ENCODE results near the gene PGC. TPM values are rescaled to one million over a fixed set of nuclear protein-coding genes. Genes with fewer than 3 reads are reported as not detected.

PGC gene
- polyA plus RNA-seq, 4 donors = 0.03 to 51.3 (median 13.0) TPM

DNA sequence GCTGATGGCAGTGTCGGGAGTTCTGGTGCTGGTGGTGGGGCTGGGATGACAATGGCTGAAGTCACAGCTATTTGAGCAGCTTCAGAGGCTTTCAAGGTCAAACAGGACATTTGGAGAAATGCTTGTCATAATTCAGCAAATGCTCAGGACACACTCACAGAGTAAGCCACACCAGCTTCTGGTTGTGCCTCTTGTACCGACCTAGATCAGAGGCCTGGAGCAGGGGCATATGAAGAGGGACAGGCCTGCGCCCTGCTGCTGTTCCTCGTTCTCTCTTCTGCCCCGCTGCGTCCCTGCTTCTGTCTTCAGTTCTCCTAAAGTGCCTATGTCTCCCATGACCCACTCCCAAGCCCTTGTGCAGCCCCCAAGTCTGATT, 893 bp upstream of the PGC start:
- Histone ChIP-seq H3K9me3 (ENCODE audit: control insufficient read depth in 2 of 2, insufficient read depth in 1 of 2, low read depth in 1 of 2, low read length in 1 of 2) (no peaks in the 10 kb centered on the region), H3K4me1 (ENCODE audit: control insufficient read depth in 3 of 3, insufficient read depth in 2 of 3, low read depth in 1 of 3, low read length in 2 of 3) (no peaks in the 10 kb centered on the region), H3K4me3 (ENCODE audit: low read depth in 1 of 3, low read length in 3 of 3) (no peak overlapping the region), H3K36me3 (ENCODE audit: control insufficient read depth in 3 of 3, insufficient read depth in 2 of 3, low read depth in 1 of 3, low read length in 3 of 3) (no peaks in the 10 kb centered on the region), H3K27me3 (ENCODE audit: control insufficient read depth in 3 of 3, insufficient read depth in 3 of 3, low read length in 3 of 3) (no peaks in the 10 kb centered on the region), H3K27ac (ENCODE audit: low read depth in 1 of 3, low read length in 2 of 3) (no peak overlapping the region)
- no peak for DNase-seq
- no peak for FAIRE-seq
- WGBS, 3 donors = 88 to 98% (median 94%) methylated on average over 6 of the region's 6 CpGs

- H3K9me3 ChIP-seq (ENCODE audit: control insufficient read depth in 2 of 2, insufficient read depth in 1 of 2, low read depth in 1 of 2, low read length in 1 of 2) = no peaks in the 10 kb centered on the region
- H3K27ac ChIP-seq (ENCODE audit: low read depth in 1 of 3, low read length in 2 of 3) = no peak overlapping the region
- no peak overlapping the region for H3K4me3 ChIP-seq (ENCODE audit: low read depth in 1 of 3, low read length in 3 of 3)
- no peaks in the 10 kb centered on the region for H3K36me3 ChIP-seq (ENCODE audit: control insufficient read depth in 3 of 3, insufficient read depth in 2 of 3, low read depth in 1 of 3, low read length in 3 of 3)
- peaks cover 0 to 12% (median 0%) of the 10 kb centered on the region in 3 donors for H3K4me1 ChIP-seq (ENCODE audit: control insufficient read depth in 3 of 3, insufficient read depth in 2 of 3, low read depth in 1 of 3, low read length in 2 of 3)
- FAIRE-seq (no peak), DNase-seq (no peak)
- WGBS, 3 donors = 42 to 73% (median 60%) methylated on average over 10 of the region's 10 CpGs
- H3K27me3 ChIP-seq (ENCODE audit: control insufficient read depth in 3 of 3, insufficient read depth in 3 of 3, low read length in 3 of 3) = no peaks in the 10 kb centered on the region
These were observed 1.1 kb downstream of the PGC start for GRCh38 chr6:41746107-41746506.

GRCh38 chr6:41744236-41744787, 2.9 kb downstream of the PGC start:
- DNase-seq (no peak), FAIRE-seq (no peak)
- Histone ChIP-seq H3K27me3 (ENCODE audit: control insufficient read depth in 3 of 3, insufficient read depth in 3 of 3, low read length in 3 of 3) (no peaks in the 10 kb centered on the region), H3K9me3 (ENCODE audit: control insufficient read depth in 2 of 2, insufficient read depth in 1 of 2, low read depth in 1 of 2, low read length in 1 of 2) (no peaks in the 10 kb centered on the region), H3K36me3 (ENCODE audit: control insufficient read depth in 3 of 3, insufficient read depth in 2 of 3, low read depth in 1 of 3, low read length in 3 of 3) (no peaks in the 10 kb centered on the region), H3K4me1 (ENCODE audit: control insufficient read depth in 3 of 3, insufficient read depth in 2 of 3, low read depth in 1 of 3, low read length in 2 of 3) (peaks cover 0 to 20% (median 2%) of the 10 kb centered on the region in 3 donors), H3K27ac (ENCODE audit: low read depth in 1 of 3, low read length in 2 of 3) (no peak overlapping the region), H3K4me3 (ENCODE audit: low read depth in 1 of 3, low read length in 3 of 3) (no peak overlapping the region)
- 89 to 91% (median 90%) methylated on average over 7 of the region's 7 CpGs for WGBS, 3 donors

DNA sequence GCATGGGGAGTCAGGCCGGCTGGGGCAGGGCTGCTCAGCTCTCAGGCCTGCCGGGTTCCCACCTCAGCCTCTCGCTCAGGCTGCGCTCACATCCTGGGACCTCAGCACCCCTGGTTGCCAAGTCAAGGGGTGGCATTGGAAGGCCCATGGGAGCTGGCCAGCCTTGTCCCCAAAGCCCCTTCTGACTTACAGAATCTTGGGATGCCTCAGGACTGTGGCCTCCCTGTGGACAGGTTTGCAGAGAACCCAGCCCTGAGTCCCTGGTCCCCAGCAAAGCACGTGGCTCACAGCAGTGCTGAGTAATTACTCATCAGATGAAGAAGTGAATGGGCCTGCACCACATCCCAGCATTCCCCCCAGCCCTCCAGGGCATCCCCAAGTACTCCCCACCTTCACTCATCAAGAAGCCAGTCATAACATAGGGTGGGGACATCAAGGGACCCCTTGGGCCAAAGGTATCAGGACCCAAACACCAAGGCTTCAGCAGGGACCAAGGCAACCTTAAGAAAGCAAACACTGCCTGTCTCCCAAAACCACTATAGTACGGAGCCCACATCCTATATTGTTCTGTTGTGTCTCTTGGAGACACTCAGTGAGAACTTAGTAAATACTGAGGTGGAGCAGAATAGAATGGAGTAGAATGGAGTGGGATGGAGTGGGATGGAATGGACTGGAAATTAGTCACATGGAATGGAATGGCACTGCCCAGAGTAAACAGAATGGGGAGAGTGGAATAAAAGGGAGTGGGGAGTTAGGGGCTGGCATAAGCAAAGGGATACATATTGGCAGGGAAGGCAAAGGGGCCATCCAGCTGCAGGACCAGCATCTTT, 3.6 kb downstream of the PGC start:
- no peaks in the 10 kb centered on the region for H3K27me3 ChIP-seq (ENCODE audit: control insufficient read depth in 3 of 3, insufficient read depth in 3 of 3, low read length in 3 of 3)
- 87 to 95% (median 94%) methylated on average over 6 of the region's 6 CpGs for WGBS, 3 donors
- no peaks in the 10 kb centered on the region for H3K9me3 ChIP-seq (ENCODE audit: control insufficient read depth in 2 of 2, insufficient read depth in 1 of 2, low read depth in 1 of 2, low read length in 1 of 2)
- H3K36me3 ChIP-seq (ENCODE audit: control insufficient read depth in 3 of 3, insufficient read depth in 2 of 3, low read depth in 1 of 3, low read length in 3 of 3) = no peaks in the 10 kb centered on the region
- no peak overlapping the region for H3K27ac ChIP-seq (ENCODE audit: low read depth in 1 of 3, low read length in 2 of 3)
- FAIRE-seq = no peak
- H3K4me1 ChIP-seq (ENCODE audit: control insufficient read depth in 3 of 3, insufficient read depth in 2 of 3, low read depth in 1 of 3, low read length in 2 of 3) = peaks cover 0 to 25% (median 2%) of the 10 kb centered on the region in 3 donors
- no peak for DNase-seq
- no peak overlapping the region for H3K4me3 ChIP-seq (ENCODE audit: low read depth in 1 of 3, low read length in 3 of 3)

GRCh38 chr6:41741625-41742490, 5.3 kb downstream of the PGC start:
- 68 to 75% (median 68%) methylated on average over 19 to 20 of the region's 20 CpGs for WGBS, 3 donors
- Histone ChIP-seq H3K27me3 (ENCODE audit: control insufficient read depth in 3 of 3, insufficient read depth in 3 of 3, low read length in 3 of 3) (no peaks in the 10 kb centered on the region), H3K36me3 (ENCODE audit: control insufficient read depth in 3 of 3, insufficient read depth in 2 of 3, low read depth in 1 of 3, low read length in 3 of 3) (no peaks in the 10 kb centered on the region), H3K27ac (ENCODE audit: low read depth in 1 of 3, low read length in 2 of 3) (peak overlapping the region; percentile 58 to 82 (median 77)), H3K9me3 (ENCODE audit: control insufficient read depth in 2 of 2, insufficient read depth in 1 of 2, low read depth in 1 of 2, low read length in 1 of 2) (no peaks in the 10 kb centered on the region), H3K4me1 (ENCODE audit: control insufficient read depth in 3 of 3, insufficient read depth in 2 of 3, low read depth in 1 of 3, low read length in 2 of 3) (peaks cover 0 to 25% (median 2%) of the 10 kb centered on the region in 3 donors), H3K4me3 (ENCODE audit: low read depth in 1 of 3, low read length in 3 of 3) (no peak overlapping the region)
- peak; percentile 91 to 92 for DNase-seq
- FAIRE-seq = no peak

DNA sequence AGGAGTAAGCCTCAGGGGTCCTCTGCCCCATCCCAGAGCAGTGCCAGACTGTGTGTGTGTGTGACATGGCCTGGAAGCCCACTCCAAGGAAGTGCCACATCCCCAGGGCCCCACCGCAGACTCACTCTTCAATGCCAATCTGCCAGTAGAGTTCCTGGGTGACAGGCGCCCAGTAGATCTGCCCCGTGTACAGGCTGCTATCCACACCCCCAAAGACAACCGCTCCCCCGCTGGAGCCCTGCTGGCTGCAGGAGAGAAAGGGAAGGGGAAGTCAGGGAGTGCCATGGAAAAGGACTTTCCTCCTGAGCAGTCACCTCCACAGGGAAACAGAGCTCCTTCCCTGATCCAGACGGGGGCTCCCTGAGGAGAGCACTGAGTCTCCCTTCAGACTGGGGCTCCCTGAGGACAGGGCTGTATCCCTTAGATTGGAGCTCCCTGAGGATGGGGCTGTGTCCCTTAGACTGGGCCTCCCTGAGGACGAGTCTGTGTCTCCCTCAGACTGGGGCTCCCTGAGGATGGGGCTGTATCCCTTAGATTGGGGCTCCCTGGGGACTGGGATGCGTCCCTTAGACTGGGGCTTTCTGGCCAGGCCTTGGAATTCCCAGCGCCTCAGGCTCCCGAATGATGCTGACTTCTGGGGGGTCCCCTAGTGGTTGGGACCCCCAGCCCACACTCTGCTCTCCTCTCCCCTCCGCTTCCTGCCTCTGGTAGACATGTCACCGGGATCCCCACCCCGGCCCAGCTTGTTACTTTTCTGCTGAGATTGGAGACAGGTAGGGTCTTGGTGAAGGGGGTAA, 6.6 kb downstream of the PGC start:
- no peaks in the 10 kb centered on the region for H3K36me3 ChIP-seq (ENCODE audit: control insufficient read depth in 3 of 3, insufficient read depth in 2 of 3, low read depth in 1 of 3, low read length in 3 of 3)
- FAIRE-seq (no peak), DNase-seq (no peak)
- peaks cover 2 to 38% (median 6%) of the 10 kb centered on the region in 3 donors for H3K4me1 ChIP-seq (ENCODE audit: control insufficient read depth in 3 of 3, insufficient read depth in 2 of 3, low read depth in 1 of 3, low read length in 2 of 3)
- H3K27ac ChIP-seq (ENCODE audit: low read depth in 1 of 3, low read length in 2 of 3) = peak overlapping the region in 2 of 3 donors; percentile 77 to 82
- WGBS, 3 donors = 75 to 82% (median 77%) methylated on average over 13 of the region's 13 CpGs
- H3K27me3 ChIP-seq (ENCODE audit: control insufficient read depth in 3 of 3, insufficient read depth in 3 of 3, low read length in 3 of 3) = no peaks in the 10 kb centered on the region
- no peaks in the 10 kb centered on the region for H3K9me3 ChIP-seq (ENCODE audit: control insufficient read depth in 2 of 2, insufficient read depth in 1 of 2, low read depth in 1 of 2, low read length in 1 of 2)
- no peak overlapping the region for H3K4me3 ChIP-seq (ENCODE audit: low read depth in 1 of 3, low read length in 3 of 3)

DNA sequence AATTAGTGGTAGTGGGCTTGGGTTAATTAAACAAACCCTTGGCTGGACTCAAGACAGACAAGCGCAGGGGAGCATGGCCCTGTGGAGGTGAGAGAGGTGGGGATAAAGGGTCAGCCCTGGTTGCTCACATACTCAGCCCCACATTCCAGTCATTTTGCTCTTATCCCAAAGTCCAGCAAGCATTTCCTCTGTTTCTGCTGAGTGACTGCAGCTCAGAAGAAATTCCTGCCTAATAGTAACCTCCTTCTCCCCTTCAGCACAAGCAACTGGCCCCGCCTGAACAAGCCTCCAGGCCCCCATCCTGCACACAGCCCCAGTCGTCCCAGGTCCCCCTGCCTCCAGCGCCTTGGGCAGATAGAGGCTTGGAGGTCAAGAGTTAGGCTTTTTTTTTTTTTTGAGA, 8.2 kb downstream of the PGC start:
- H3K9me3 ChIP-seq (ENCODE audit: control insufficient read depth in 2 of 2, insufficient read depth in 1 of 2, low read depth in 1 of 2, low read length in 1 of 2) = no peaks in the 10 kb centered on the region
- WGBS, 3 donors = 78 to 90% (median 88%) methylated on average over 4 of the region's 4 CpGs
- no peak overlapping the region for H3K4me3 ChIP-seq (ENCODE audit: low read depth in 1 of 3, low read length in 3 of 3)
- no peak overlapping the region for H3K27ac ChIP-seq (ENCODE audit: low read depth in 1 of 3, low read length in 2 of 3)
- no peaks in the 10 kb centered on the region for H3K27me3 ChIP-seq (ENCODE audit: control insufficient read depth in 3 of 3, insufficient read depth in 3 of 3, low read length in 3 of 3)
- FAIRE-seq (no peak), DNase-seq (no peak)
- no peaks in the 10 kb centered on the region for H3K36me3 ChIP-seq (ENCODE audit: control insufficient read depth in 3 of 3, insufficient read depth in 2 of 3, low read depth in 1 of 3, low read length in 3 of 3)
- H3K4me1 ChIP-seq (ENCODE audit: control insufficient read depth in 3 of 3, insufficient read depth in 2 of 3, low read depth in 1 of 3, low read length in 2 of 3) = peaks cover 2 to 38% (median 6%) of the 10 kb centered on the region in 3 donors

All from small intestine (tissue), 7 donors.